Hepatocyte (in vitro differentiated cells): ENCODE measurements around the gene POGLUT2. TPM values are rescaled to one million over a fixed set of nuclear protein-coding genes. Genes with fewer than 3 reads are reported as not detected.

Source experiments
- DNase-seq: peaks from one replicate; pipeline ENCODE4 v3.0.0-alpha.2; 2016; ENCODE audit warnings: low spot score
- H2AFZ ChIP-seq: fragments of 200-600 bp; sonication (generic); 2 replicates; pipeline ENCODE4 v1.6.0; 2016; ENCODE audit warnings: antibody characterized with exemption, mild to moderate bottlenecking
- H3K27ac ChIP-seq: fragments of 200-600 bp; sonication (generic); 2 replicates; pipeline ENCODE4 v1.5.1; 2016; ENCODE audit warnings: mild to moderate bottlenecking
- H3K27me3 ChIP-seq: fragments of 200-600 bp; sonication (generic); 2 replicates; pipeline ENCODE4 v1.6.1; 2016
- H3K36me3 ChIP-seq: fragments of 200-600 bp; sonication (generic); replicated peaks from 2 replicates; pipeline ENCODE4 v1.5.1; 2016; ENCODE audit warnings: low read depth; ENCODE audit not compliant: insufficient read depth
- H3K4me1 ChIP-seq: fragments of 200-600 bp; sonication (generic); 2 replicates; pipeline ENCODE4 v1.5.1; 2016; ENCODE audit warnings: mild to moderate bottlenecking, moderate library complexity; ENCODE audit not compliant: insufficient read depth
- H3K4me2 ChIP-seq: fragments of 200-600 bp; sonication (generic); 2 replicates; pipeline ENCODE4 v1.6.0; 2016
- H3K4me3 ChIP-seq: fragments of 200-600 bp; sonication (generic); 2 replicates; pipeline ENCODE4 v1.5.1; 2016; ENCODE audit warnings: mild to moderate bottlenecking
- H3K79me2 ChIP-seq: fragments of 200-600 bp; sonication (generic); 2 replicates; pipeline ENCODE4 v1.6.0; 2017; ENCODE audit warnings: mild to moderate bottlenecking
- H3K9me2 ChIP-seq: fragments of 200-600 bp; sonication (generic); replicated peaks from 2 replicates; pipeline ENCODE4 v1.6.0; 2017; ENCODE audit warnings: mild to moderate bottlenecking; ENCODE audit not compliant: insufficient read depth
- H3K9me3 ChIP-seq: fragments of 200-600 bp; sonication (generic); 2 replicates; pipeline ENCODE4 v1.5.1; 2016; ENCODE audit warnings: low read depth, mild to moderate bottlenecking
- H4K20me1 ChIP-seq: fragments of 200-600 bp; sonication (generic); 2 replicates; pipeline ENCODE4 v1.6.0; 2016; ENCODE audit warnings: mild to moderate bottlenecking; ENCODE audit not compliant: insufficient read depth, poor library complexity, severe bottlenecking
- CTCF ChIP-seq: fragments of 200-600 bp; sonication (generic); IDR thresholded peaks from 2 replicates; pipeline ENCODE4 v1.5.1; 2016; ENCODE audit warnings: antibody characterized with exemption, mild to moderate bottlenecking; ENCODE audit not compliant: poor library complexity
- EZH2 ChIP-seq: fragments of 200-600 bp; sonication (generic); IDR thresholded peaks from 2 replicates; pipeline ENCODE4 v1.6.1; 2016; ENCODE audit warnings: antibody characterized with exemption, mild to moderate bottlenecking, borderline replicate concordance
- EZH2phosphoT487 ChIP-seq: fragments of 200-600 bp; sonication (generic); IDR thresholded peaks from one replicate; pipeline ENCODE4 v1.6.1; 2018; ENCODE audit warnings: antibody characterized with exemption, mild to moderate bottlenecking, low read depth, moderate library complexity; ENCODE audit not compliant: unreplicated experiment, severe bottlenecking
- WGBS: methylation state at CpG from one replicate; pipeline ENCODE4 v1.1.6; 2016; ENCODE audit warnings: low lambda C conversion rate; ENCODE audit errors: missing lambda C conversion rate; 5-methylcytosine and 5-hydroxymethylcytosine counted together
- polyA plus RNA-seq: library from polyadenylated mRNA; unstranded; fragments of >200 nt; fragmentation: Nextera tagmentation; extraction: Ambion mirVana; gene quantifications from 2 replicates; pipeline ENCODE4 v1.2.1, GENCODE V29; 2016
- total RNA-seq: library from RNA; depleted of rRNA; stranded (reverse); fragments of >200 nt; gene quantifications from 2 replicates; pipeline ENCODE4 v1.2.3, GENCODE V29; 2014

The POGLUT2 gene
- total and polyA plus RNA-seq, 2 experiments from 2014 or later = 18.1 TPM

- Histone ChIP-seq H3K27me3 (no peaks in the 10 kb centered on the region), H3K79me2 (no peaks in the 10 kb centered on the region), H2AFZ (no peak overlapping the region), H4K20me1 (no peaks in the 10 kb centered on the region), H3K4me3 (no peak overlapping the region), H3K4me2 (no peak overlapping the region), H3K27ac (peak overlapping the region; percentile 28), H3K36me3 (no peaks in the 10 kb centered on the region), H3K9me3 (no peaks in the 10 kb centered on the region), H3K4me1 (no peaks in the 10 kb centered on the region), H3K9me2 (no peaks in the 10 kb centered on the region)
- TF ChIP-seq EZH2 (no peak), EZH2phosphoT487 (no peak), CTCF (no peak)
- WGBS = 61% methylated on average over 5 of the region's 5 CpGs
- DNase-seq = no peak
Measured at GRCh38 chr13:102779436-102780159, 19.2 kb downstream of the POGLUT2 start.

DNA sequence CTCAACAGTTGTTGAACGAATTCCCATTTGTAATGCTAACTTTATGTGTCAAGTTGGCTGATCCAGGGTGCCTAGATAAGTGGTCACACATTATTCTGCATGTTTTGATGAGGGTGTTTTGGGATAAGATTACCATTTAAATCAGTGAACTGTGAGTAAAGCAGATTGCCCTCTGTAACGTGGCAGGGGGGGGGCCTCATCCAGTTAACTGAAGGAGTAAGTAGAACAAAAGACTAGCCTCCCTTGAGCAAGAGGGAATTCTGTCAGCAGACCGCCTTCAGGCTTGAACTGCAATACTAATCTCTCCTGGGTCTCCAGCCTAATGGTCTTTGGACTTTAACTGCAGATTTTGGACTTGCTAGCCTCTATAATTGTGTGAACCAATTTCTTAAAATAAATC lies 21.0 kb downstream of the POGLUT2 start:
- Histone ChIP-seq H3K4me1 (peaks cover 1% of the 10 kb centered on the region), H3K36me3 (no peaks in the 10 kb centered on the region), H3K9me3 (no peaks in the 10 kb centered on the region), H3K4me2 (no peak overlapping the region), H3K9me2 (no peaks in the 10 kb centered on the region), H3K27me3 (no peaks in the 10 kb centered on the region), H3K27ac (no peak overlapping the region), H3K4me3 (no peak overlapping the region), H4K20me1 (no peaks in the 10 kb centered on the region), H2AFZ (no peak overlapping the region), H3K79me2 (peaks cover 2% of the 10 kb centered on the region)
- 83% methylated on average over 3 of the region's 3 CpGs for WGBS
- no peak for TF ChIP-seq CTCF
- TF ChIP-seq EZH2 = no peak
- no peak for TF ChIP-seq EZH2phosphoT487
- DNase-seq = no peak

- H2AFZ ChIP-seq = no peak overlapping the region
- no peaks in the 10 kb centered on the region for H3K27me3 ChIP-seq
- H3K4me3 ChIP-seq = no peak overlapping the region
- H4K20me1 ChIP-seq = no peaks in the 10 kb centered on the region
- no peak overlapping the region for H3K4me2 ChIP-seq
- no peak for DNase-seq
- no peaks in the 10 kb centered on the region for H3K9me2 ChIP-seq
- no peaks in the 10 kb centered on the region for H3K36me3 ChIP-seq
- WGBS = 90% methylated on average over 2 of the region's 2 CpGs
- peaks cover 5% of the 10 kb centered on the region for H3K4me1 ChIP-seq
- no peaks in the 10 kb centered on the region for H3K9me3 ChIP-seq
- no peak overlapping the region for H3K27ac ChIP-seq
- TF ChIP-seq CTCF (no peak), EZH2 (no peak), EZH2phosphoT487 (no peak)
- peaks cover 12% of the 10 kb centered on the region for H3K79me2 ChIP-seq
Measured at GRCh38 chr13:102776271-102776670, 22.5 kb downstream of the POGLUT2 start.
